GM19099 (cell line): ENCODE data around the gene PLA2G2C.

Experiments
- POLR2A ChIP-seq: IDR thresholded peaks from 3 replicates; pipeline ENCODE4 v1.6.1; 2011; ENCODE audit warnings: low read depth; ENCODE audit not compliant: insufficient read length; ENCODE audit errors: extremely low read depth

The PLA2G2C gene, protein sequence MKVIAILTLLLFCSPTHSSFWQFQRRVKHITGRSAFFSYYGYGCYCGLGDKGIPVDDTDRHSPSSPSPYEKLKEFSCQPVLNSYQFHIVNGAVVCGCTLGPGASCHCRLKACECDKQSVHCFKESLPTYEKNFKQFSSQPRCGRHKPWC

DNA sequence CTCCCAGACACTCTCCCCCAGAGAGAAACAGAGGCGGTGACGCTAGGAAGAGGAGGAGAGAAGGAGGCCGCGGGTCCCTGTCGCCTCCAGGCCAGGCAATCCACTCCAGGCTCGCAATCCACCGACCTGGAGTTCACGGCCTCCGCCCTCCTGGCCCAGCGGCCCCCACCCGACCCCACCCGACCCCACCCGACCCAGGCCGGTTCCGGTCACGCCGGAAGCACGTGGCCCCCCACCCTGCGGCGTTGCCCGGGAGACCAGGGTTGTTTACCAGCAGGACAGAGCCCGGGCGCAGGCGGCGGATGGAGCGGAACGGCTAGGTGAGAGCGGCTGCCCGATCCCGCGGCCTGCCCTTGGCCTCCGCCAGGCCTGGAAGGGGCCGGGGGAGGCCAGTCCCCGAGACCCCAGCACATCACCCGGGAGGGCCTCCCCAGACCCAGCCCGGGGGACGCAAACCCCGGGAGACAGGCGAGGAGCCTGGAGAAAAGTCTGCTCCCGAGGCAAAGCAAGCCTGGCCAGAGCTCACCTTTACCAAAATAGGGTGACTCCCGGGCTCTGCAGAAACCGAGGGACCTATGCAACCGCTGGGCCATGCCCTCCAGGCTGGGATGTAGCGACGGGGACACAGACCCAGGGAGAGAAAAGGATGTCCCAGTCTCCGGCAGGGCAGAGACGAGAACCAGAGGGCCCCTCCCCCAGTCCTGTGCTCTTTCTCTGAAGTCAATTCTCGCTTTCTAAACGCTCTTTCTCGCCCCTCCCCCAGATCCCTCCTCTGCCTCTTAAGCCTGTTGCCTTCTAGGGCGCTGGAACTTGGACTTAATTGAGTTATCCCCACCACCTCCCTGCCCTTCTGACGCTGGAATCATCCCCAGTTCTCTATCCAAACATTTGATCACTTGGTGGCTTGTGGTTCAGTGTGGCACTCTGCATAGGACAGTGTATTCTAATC lies at the start of gene PLA2G2C, which contains the start of gene UBXN10:
Gene PLA2G2C, minus strand, starts transcription at position 685 of the 949 bp plus-strand sequence. CDS start 9,155 bp downstream, outside the sequence.
Gene UBXN10, plus strand, starts transcription at position 263 of the 949 bp plus-strand sequence. CDS start 4,466 bp downstream, outside the sequence.
- TF ChIP-seq POLR2A: no peak

DNA sequence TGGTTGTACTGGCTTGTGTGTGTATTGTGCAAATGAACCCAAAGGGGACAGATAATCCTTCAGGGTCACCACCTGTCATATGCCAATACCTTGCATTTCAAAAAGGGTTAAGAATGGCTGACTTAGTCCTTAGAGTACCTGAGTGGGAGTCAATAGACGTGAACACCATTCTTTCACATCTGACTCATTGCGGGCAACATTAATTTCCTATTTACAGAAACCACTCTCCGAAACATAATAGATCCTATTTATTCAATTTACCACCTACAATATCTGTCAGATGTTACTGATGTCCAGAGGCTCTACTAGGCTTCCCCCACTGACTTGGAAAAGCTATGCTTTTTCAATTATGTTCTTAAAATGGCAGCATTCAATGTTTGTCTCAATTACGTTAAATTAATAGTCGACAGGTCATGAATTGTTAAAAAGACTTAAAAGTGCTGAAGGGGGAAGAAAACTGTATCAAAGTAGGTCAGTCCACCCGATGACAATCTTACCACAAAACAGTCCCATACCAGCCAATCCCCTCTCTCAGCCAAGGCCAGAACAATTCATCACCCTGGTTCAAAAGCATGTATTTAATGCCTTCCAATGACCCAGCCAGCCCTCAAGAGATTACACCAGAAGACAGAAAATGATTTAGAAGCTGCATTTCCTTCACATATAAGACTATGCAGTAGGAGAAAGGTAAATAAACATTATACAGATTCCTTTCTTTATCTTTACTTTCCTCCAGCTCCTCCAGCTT lies 48.6 kb upstream of the PLA2G2C start:
- no peak for TF ChIP-seq POLR2A

DNA sequence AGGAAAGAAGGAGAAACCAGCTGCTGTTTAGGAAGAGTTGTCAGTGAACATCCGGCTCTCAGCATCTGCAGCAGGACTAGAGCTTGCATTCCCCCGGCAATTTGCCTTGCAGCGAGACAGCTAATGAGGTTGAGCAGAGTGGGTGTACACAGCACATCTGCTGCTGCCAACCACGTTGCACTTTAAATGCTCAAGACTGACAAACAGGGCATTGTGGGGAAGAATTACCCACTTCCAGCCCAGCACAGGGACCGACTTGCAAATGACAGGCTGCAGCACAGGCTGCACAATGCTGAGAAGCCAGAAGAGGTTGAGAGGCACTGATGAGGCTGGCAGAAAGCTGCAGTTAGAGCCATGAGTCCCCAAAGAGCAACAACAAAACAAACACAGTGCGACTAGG lies 47.5 kb upstream of the PLA2G2C start:
- no peak for TF ChIP-seq POLR2A

DNA sequence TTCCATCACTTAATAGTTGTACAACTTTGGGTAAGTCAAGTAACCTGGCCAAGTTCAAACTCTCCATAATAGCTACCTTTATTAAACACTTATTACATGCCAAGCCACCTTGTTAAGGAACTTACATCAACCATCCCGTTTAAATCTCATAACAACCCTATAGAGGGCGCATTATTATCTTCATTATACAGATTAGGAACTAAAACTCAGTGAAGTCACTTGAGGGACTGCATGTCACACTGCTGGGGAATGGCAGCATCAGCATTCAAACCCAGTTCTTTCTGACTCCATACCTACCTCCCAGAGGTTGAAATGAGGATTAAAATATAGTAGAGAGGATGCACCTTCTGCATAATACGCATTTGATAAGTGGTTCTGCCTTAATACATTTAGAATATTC lies 47.1 kb upstream of the PLA2G2C start:
- no peak for TF ChIP-seq POLR2A

DNA sequence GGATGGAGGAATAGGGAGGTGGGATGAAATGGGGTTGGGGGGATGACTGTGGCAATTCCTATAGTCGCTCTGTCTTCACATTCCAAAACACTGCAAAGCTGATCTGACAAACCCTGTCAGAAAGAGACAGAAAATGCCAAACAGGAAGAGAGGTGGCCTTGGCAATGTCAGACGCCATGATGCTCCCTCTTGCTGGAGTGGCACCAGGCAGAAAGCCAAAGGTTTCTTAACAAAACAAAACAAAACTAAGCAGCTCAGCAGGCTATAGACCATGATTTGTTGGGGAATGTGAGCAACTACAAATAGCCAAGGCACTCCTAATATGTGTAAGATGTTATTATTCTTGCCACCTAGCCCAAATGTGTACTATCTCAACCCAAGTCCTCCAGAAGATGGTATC lies 42.9 kb upstream of the PLA2G2C start:
- no peak for TF ChIP-seq POLR2A

DNA sequence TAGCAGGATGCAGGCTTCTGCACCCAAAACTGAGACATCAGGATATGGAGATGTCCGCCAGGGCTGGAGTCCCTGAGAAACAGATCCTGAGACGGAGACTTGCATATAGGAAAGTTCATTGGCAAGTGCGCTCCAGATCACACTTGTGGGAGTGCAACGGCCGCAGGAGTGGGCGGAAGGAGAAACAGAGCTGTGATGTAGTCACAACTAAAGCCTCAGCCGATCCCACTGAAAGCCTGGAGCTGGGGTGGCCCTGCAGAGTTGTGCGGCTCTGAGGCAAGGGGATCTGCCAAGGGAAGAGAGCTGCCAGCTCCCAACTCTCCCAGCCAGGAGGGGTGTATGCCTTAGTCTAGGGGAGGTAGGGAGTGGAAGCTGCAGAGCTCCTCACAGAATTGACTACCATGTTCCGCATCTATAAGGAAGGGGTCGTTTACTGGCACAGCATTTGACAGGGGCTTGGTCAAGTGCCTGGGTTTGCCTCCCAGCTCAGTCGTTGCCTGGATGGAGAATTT lies 42.1 kb upstream of the PLA2G2C start:
- no peak for TF ChIP-seq POLR2A

DNA sequence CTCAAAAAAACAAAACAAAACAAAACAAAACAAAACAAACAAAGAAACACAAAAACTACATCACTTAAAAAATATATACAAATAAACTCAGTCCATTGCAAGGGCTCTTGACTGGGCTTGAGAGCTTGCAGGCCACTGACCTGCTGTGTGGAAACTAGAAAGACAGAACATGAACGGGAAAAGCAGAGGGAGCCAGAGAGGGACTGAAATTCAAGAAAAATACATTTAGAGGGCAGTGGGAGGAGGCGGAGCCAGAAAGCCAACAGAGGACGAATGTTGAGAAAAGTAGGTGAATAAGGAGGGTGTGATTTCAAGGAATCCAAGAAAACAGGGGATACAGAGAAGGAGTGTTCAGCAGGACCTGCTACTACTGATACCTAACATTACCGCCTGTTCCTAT lies 41.4 kb upstream of the PLA2G2C start:
- TF ChIP-seq POLR2A: no peak

DNA sequence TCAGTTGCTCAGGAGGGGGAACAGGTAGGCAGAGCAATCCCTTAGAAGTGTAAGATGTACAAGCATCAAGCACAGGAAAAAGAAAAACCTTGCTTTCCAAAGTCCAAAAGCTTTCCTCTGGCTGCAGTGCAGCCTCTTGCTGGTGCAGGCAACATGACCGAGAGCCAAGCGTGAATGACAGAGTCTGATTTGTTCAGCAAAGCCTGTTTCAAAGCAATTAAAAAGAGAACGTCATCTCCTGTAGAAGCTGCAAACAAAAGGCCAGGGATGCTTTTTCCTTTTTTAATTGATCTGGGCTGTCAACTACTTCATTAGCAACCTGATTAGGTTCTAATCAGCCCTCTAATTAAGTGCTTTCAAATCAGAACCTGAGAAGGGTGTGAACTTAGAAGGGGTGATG lies 38.2 kb upstream of the PLA2G2C start:
- TF ChIP-seq POLR2A: no peak

DNA sequence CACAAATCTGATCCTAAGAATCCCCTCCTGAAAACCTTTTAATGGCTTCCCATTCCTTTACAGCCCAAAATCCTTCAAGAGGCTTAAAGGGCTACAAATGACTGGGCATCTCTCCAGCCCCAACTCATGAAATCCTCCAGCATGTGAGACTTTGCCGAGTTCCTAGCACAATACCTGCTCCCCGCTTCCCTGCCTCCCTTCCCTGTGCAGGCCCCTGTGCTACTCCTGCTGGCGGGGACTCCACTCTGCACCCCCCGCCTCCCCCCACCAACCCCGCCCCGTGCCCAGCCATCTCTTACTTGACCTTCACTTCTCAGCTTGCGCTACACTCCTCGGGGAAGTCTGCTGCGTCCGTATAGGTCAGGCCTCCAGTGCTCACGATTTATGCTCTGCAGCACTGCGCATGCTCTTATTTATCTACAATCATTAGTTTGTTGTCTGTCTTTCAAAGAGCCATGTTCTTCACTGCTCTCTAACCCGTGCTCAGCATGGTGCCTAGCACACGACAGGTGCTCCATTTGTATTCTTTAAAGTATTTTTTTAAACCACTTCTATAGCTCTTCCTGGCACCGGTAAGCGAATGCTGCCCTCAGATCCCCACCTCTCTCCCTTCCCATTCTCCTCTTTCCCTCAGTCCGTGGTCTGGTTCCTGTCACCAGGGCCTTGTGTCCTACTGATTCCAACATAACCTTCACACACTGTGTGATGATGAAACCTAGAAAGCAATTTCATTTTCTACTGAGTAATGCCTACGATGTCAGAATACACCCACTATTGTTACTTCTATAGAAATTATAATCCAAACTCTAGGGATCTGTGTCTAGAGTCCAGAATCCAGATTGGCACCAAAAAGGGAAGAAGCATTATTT lies 37.5 kb upstream of the PLA2G2C start:
- no peak for TF ChIP-seq POLR2A

DNA sequence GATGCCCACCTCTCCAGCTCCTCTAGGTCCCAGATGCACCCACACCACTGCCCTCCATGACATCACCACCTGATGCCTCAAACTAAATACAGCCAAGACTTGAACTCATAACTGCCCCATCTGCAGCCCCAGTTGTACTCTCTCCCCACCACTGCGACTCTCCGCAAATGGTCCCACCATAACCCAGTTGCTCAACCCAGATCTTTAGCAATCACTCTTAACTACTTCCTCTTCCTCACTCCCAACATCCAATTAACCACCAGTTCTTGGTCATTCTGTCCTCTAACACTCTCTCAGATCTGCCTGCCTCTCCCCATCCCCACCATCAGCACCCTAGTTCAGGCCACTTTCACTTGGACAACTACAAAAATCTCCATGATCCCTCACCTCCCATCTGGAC lies 36.8 kb upstream of the PLA2G2C start:
- no peak for TF ChIP-seq POLR2A

DNA sequence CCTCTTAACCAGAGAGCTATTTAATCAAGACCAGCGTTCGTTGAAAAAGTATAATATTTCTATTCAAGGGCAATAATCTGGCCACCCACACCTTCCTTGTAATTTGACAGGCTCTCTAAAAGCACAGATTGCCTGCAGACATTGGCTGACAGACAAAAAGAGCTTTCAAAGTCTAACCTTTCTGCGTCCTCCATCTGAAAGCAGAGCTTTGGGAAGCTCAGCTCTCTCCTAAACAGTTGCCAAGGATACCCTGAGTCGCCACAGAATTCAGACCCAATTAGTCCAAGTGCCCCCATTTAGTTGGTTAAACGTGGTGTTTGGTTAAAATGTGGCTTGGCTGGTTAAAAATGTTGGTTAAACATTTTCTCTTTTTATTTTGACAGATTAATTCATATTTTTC lies 33.7 kb upstream of the PLA2G2C start:
- no peak for TF ChIP-seq POLR2A

DNA sequence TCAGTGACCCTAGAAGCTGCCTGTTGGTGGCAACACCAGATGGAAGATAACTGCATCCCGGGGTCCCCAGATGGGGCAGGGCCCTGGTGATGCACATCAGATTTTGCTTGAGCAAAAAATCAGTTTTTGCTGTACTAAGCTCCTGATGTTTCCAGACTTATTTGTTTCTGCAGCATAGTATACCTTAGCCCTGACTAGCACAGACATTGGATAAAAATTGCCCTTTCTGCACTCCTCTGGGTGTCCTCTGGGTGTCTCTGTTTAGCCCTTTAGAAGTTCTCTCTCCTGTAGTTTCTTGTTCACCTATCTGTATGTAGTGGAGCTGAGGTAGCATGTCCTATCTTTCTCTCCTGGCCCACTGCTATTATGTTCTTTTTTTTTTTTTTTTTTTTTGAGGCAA lies 30.3 kb upstream of the PLA2G2C start:
- no peak for TF ChIP-seq POLR2A

DNA sequence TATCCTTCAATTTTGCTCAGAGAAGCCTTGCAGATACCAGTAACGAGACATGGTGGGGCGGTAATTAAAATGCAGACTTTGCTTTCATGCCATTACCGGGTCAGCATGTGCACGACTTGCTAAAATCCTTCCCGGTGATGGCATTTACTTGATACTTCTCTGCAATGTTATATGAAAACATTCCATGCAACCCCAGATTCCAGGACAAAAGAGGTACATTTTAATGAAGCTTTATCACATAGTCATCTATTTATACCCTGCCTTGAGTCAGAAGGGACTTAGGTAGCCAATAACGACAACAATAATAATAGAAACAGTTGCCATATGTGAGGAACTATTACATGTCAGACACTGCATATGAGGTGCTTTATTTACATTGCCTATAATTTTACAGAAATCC lies 29.4 kb upstream of the PLA2G2C start:
- no peak for TF ChIP-seq POLR2A

DNA sequence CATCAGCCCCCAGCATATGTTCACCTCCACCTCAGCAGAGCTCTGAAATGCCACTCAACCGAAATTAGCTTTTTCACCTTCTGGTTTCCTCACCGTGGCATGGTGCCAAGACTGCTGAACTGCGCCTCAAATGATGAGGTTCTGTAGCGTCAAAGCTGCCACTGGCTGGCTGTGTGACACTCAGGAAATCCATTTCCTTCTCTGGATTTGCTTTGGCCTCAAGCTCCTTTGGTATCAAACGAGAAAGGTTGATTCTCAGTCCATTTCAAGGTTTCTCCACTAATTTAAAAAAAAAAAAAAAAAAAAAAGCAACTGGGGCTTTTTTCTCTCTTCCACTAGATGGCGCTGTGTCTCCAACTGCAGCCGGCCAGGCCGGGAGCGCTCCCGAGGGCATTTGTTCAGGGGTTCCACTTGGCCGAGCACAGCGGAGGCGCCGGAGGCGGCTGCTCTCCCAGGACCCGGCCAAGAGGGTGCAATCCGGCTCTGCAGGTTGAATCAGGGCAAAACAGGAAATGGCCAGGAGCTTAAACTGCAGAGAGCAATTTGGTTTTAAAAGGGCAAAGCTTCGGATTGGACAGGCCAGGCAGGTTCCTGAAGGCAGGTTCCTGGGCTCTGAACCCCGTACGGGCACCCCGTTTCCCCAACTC lies 26.5 kb upstream of the PLA2G2C start:
- TF ChIP-seq POLR2A: no peak
